Measurements from ENCODE around the gene SPTBN4.

SPTBN4 gene

GRCh38 chr19:40443131-40443999, 23.4 kb upstream of the SPTBN4 start (continued):
- no peak for TF ChIP-seq ZNF132 (tag by site-specific recombination; IDR thresholded peaks at IDR 0.05; ENCODE audit: borderline replicate concordance)
- TF ChIP-seq ZNF777 (tag by site-specific recombination; IDR thresholded peaks at IDR 0.05; ENCODE audit: borderline replicate concordance): peak; percentile 62; the same call in 1 of the 2 replicates
- no peak for TF ChIP-seq ZNF785 (tag by site-specific recombination; IDR thresholded peaks at IDR 0.05)
- TF ChIP-seq GFI1B (tag by site-specific recombination; IDR thresholded peaks at IDR 0.05): peak; percentile 22; the same call in 1 of the 2 replicates
- TF ChIP-seq SETDB1 (IDR thresholded peaks at IDR 0.05; ENCODE audit: insufficient read length, low read length): no peak
- TF ChIP-seq ZNF292 (tag by site-specific recombination; IDR thresholded peaks at IDR 0.05; ENCODE audit: borderline replicate concordance, low read depth): no peak
- no peak for TF ChIP-seq ZNF19 (tag by site-specific recombination; IDR thresholded peaks at IDR 0.05; ENCODE audit: low read depth)
- TF ChIP-seq ZNF561 (tag by site-specific recombination; IDR thresholded peaks at IDR 0.05; ENCODE audit: borderline replicate concordance): peak; percentile 89; the same call in 1 of the 2 replicates
- TF ChIP-seq ZNF266 (tag by site-specific recombination; IDR thresholded peaks at IDR 0.05; ENCODE audit: low read depth): no peak
- peak; percentile 97 for TF ChIP-seq ZBTB10 (tag by site-specific recombination; IDR thresholded peaks at IDR 0.05)
- TF ChIP-seq MYNN (tag by site-specific recombination; IDR thresholded peaks at IDR 0.05; ENCODE audit: borderline replicate concordance): no peak
- peak; percentile 98 for TF ChIP-seq KLF1 (tag by site-specific recombination; IDR thresholded peaks at IDR 0.05)
- TF ChIP-seq ZBTB21 (tag by site-specific recombination; IDR thresholded peaks at IDR 0.05): peak; percentile 55; the same call in 1 of the 2 replicates
- no peak for TF ChIP-seq ZNF302 (tag by site-specific recombination; IDR thresholded peaks at IDR 0.05; ENCODE audit: low read depth)
- peak; percentile 88 for TF ChIP-seq ZNF366 (tag by site-specific recombination; conservative IDR thresholded peaks at IDR 0.05)
- TF ChIP-seq ZNF146 (tag by site-specific recombination; IDR thresholded peaks at IDR 0.05): no peak
- no peak for TF ChIP-seq ZNF837 (tag by site-specific recombination; IDR thresholded peaks at IDR 0.05)
- TF ChIP-seq ZNF211 (tag by site-specific recombination; IDR thresholded peaks at IDR 0.05; ENCODE audit: low read depth): no peak
- TF ChIP-seq ZNF335 (tag by site-specific recombination; conservative IDR thresholded peaks at IDR 0.05): peak; percentile 70
- TF ChIP-seq FEZF1 (tag by site-specific recombination; IDR thresholded peaks at IDR 0.05): 0 out of 2 replicates have a peak, but pooled peaks have one; percentile 14
- TF ChIP-seq ZNF280C (tag by site-specific recombination; IDR thresholded peaks at IDR 0.05): no peak; the same call in 1 of the 2 replicates
- no peak for TF ChIP-seq ZNF426 (tag by site-specific recombination; IDR thresholded peaks at IDR 0.05)
- peak; percentile 80 for TF ChIP-seq PRDM4 (tag by site-specific recombination; IDR thresholded peaks at IDR 0.05)
- TF ChIP-seq ZXDB (tag by site-specific recombination; IDR thresholded peaks at IDR 0.05): peak; percentile 96
- peak; percentile 95 for TF ChIP-seq ZNF341 (tag by site-specific recombination; IDR thresholded peaks at IDR 0.05; ENCODE audit: low read depth)
- peak; percentile 53; the same call in 1 of the 2 replicates for TF ChIP-seq YY1 (tag by site-specific recombination; IDR thresholded peaks at IDR 0.05)
- peak; percentile 22; the same call in 1 of the 2 replicates for TF ChIP-seq ZNF548 (tag by site-specific recombination; IDR thresholded peaks at IDR 0.05)
- peak; percentile 71 for TF ChIP-seq SP7 (tag by site-specific recombination; IDR thresholded peaks at IDR 0.05)
- peak; percentile 76; the same call in 1 of the 2 replicates for TF ChIP-seq ZNF184 (tag by site-specific recombination; IDR thresholded peaks at IDR 0.05)
- TF ChIP-seq HOXD13 (CRISPR knock-in tag; IDR thresholded peaks at IDR 0.05; ENCODE audit: borderline replicate concordance): no peak
- peak; percentile 98 for TF ChIP-seq KLF17 (tag by site-specific recombination; IDR thresholded peaks at IDR 0.05)
- TF ChIP-seq WT1 (tag by site-specific recombination; IDR thresholded peaks at IDR 0.05): peak; percentile 17

Data from HEK293 (cell line).